Right lobe of liver (tissue), 4 donors: ENCODE results near the gene C1QC.

Experiments used
- CTCF ChIP-seq, 4 donors: fragments of 200-600 bp in 3 of 4; fragments of 450-650 bp in 1 of 4; IDR thresholded peaks; one replicate each; pipeline versions ENCODE4 v1.5.1 to v1.8.0; 2016 to 2022; ENCODE audit warnings: antibody characterized with exemption in 4 of 4, mild to moderate bottlenecking in 2 of 4
- POLR2A ChIP-seq: fragments of 450-650 bp; IDR thresholded peaks from one replicate; pipeline ENCODE4 v1.6.1; 2017; ENCODE audit warnings: antibody characterized with exemption, mild to moderate bottlenecking
- donor health status: DM: no; HTN: no; CAD: no.
- donor health status: DM: no; HTN: no; CAD: no.
- donor health status: DM: no; HTN: yes; CAD: no.

GRCh38 chr1:22654692-22655091, 11.3 kb downstream of the C1QC start:
- TF ChIP-seq CTCF (IDR thresholded peaks at IDR 0.05) (no peak), POLR2A (no peak)
